GM12872 (cell line): Measurements from ENCODE around the gene XRN2.

Experiments
- TF ChIP-seq, protein P1 (sequence below): IDR thresholded peaks from 3 replicates; pipeline ENCODE4 v1.5.1; 2011; ENCODE audit warnings: low read depth, mild to moderate bottlenecking, low read length, moderate library complexity; ENCODE audit not compliant: insufficient read depth

XRN2 gene

DNA sequence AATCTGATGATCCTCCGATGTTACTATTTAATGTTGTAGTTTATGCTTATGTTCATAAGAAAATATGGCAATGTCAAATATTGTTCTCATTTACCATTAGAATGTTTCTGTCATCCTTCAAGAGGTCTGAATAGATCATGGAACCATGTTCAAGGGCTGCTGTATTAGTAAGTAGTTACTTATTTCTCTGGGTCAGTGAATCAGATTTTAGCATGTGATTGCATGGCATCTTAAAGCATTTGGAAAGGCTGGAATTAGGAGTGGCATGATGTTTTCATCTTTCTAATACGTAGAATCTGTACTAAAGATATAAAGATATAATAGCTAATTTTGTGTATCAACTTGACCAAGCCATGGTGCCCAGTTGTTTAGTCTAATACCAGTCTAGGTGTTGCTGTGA is 134.7 kb downstream of the XRN2 start:
- TF ChIP-seq, protein P1, sequence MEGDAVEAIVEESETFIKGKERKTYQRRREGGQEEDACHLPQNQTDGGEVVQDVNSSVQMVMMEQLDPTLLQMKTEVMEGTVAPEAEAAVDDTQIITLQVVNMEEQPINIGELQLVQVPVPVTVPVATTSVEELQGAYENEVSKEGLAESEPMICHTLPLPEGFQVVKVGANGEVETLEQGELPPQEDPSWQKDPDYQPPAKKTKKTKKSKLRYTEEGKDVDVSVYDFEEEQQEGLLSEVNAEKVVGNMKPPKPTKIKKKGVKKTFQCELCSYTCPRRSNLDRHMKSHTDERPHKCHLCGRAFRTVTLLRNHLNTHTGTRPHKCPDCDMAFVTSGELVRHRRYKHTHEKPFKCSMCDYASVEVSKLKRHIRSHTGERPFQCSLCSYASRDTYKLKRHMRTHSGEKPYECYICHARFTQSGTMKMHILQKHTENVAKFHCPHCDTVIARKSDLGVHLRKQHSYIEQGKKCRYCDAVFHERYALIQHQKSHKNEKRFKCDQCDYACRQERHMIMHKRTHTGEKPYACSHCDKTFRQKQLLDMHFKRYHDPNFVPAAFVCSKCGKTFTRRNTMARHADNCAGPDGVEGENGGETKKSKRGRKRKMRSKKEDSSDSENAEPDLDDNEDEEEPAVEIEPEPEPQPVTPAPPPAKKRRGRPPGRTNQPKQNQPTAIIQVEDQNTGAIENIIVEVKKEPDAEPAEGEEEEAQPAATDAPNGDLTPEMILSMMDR, result no peak
